HCT116 (cell line): ENCODE results near the gene C15orf39. TPM values are rescaled to one million over a fixed set of nuclear protein-coding genes. Genes with fewer than 3 reads are reported as not detected.

Experiments
- ATAC-seq: fragments of 200-7000 bp; cut with Tn5 transposase; 2 replicates; pipeline ENCODE4 v1.9.1; 2020; ENCODE audit warnings: mild to moderate bottlenecking, moderate library complexity
- BruUV-seq: library from RNA; stranded (reverse); fragments of 400-500 nt; replicated peaks from 2 replicates; lab custom pipeline; 2021; lab: Mats Ljungman, UMichigan
- CTCF ChIA-PET: fragments of 300-600 bp; sonication (Branson Sonifier 250); formaldehyde crosslinking; loops from one replicate; lab custom pipeline; 2021; ENCODE audit warnings: antibody characterized with exemption; lab: Charles Lee
- POLR2A ChIA-PET: fragments of 300-600, 350-600 bp; sonication (Branson Sonifier 250); formaldehyde crosslinking; loops from one replicate; lab custom pipeline; 2021; ENCODE audit warnings: antibody characterized with exemption; lab: Charles Lee
- RAD21 ChIA-PET, 2 experiments: fragments of 300-600 bp; sonication (Branson Sonifier 250); formaldehyde crosslinking; loops; one replicate each; lab custom pipeline; 2023; ENCODE audit warnings: low total read pairs in 2 of 2; ENCODE audit not compliant: uncharacterized antibody in 2 of 2, unreplicated experiment in 2 of 2, low non-redundant PET in 1 of 2; lab: Charles Lee
- DNase-seq: peaks from one replicate; pipeline ENCODE4 v3.0.0-alpha.2; 2010; ENCODE audit warnings: low read depth, low spot score
- H2AFZ ChIP-seq: fragments of 200-600 bp; shearing (Covaris generic), sonication (generic); 2 replicates; pipeline ENCODE4 v1.6.1; 2017; ENCODE audit warnings: low read depth, mixed run types, mixed read lengths, antibody characterized with exemption, low read length; ENCODE audit not compliant: poor library complexity, severe bottlenecking
- H3K27ac ChIP-seq: 2 replicates; pipeline ENCODE4 v1.5.1; 2012; ENCODE audit warnings: low read depth, low read length
- H3K27me3 ChIP-seq: fragments of 200-600 bp; sonication (generic); 2 replicates; pipeline ENCODE4 v1.6.1; 2016; ENCODE audit warnings: mixed run types, low read length, mixed read lengths; ENCODE audit not compliant: insufficient read depth
- H3K36me3 ChIP-seq, 2 experiments: fragments of 200-500 bp in 1 of 2; fragments of 200-600 bp in 1 of 2; sonication (Bioruptor generic) in 1 of 2; sonication (generic) in 1 of 2; 2 replicates each; pipeline versions ENCODE4 v1.5.1 to v1.6.1; 2014 to 2016; ENCODE audit warnings: low read length in 2 of 2, inconsistent platforms in 1 of 2, mixed read lengths in 1 of 2, mixed run types in 1 of 2; ENCODE audit not compliant: insufficient read depth in 2 of 2, control insufficient read depth in 1 of 2
- H3K4me1 ChIP-seq, 2 experiments: fragments of 200-600 bp in 1 of 2; sonication (generic) in 1 of 2; 2 replicates each; pipeline versions ENCODE4 v1.5.1 to v1.6.1; 2012 to 2017; ENCODE audit warnings: low read length in 2 of 2, inconsistent platforms in 1 of 2, mild to moderate bottlenecking in 1 of 2, mixed read lengths in 1 of 2, mixed run types in 1 of 2, moderate library complexity in 1 of 2; ENCODE audit not compliant: insufficient read depth in 2 of 2, control insufficient read depth in 1 of 2
- H3K4me2 ChIP-seq: fragments of 200-600 bp; sonication (generic); 2 replicates; pipeline ENCODE4 v1.6.1; 2017; ENCODE audit warnings: mixed run types, low read length, mixed read lengths
- H3K4me3 ChIP-seq, 2 experiments: fragments of 200-600 bp in 1 of 2; sonication (generic) in 1 of 2; replicated peaks in 1 of 2; 2 replicates each; pipeline ENCODE4 v1.5.1; 2011 to 2016; ENCODE audit warnings: low read length in 2 of 2, control low read depth in 1 of 2, low read depth in 1 of 2, mild to moderate bottlenecking in 1 of 2, mixed read lengths in 1 of 2, mixed run types in 1 of 2
- H3K79me2 ChIP-seq: fragments of 200-600 bp; sonication (generic); 2 replicates; pipeline ENCODE4 v1.6.1; 2017; ENCODE audit warnings: mild to moderate bottlenecking, mixed run types, low read length, moderate library complexity, mixed read lengths; ENCODE audit not compliant: insufficient read depth
- H3K9ac ChIP-seq: fragments of 200-600 bp; sonication (generic); 2 replicates; pipeline ENCODE4 v1.6.1; 2016; ENCODE audit warnings: low read length, mixed read lengths
- H3K9me2 ChIP-seq: fragments of 200-600 bp; sonication (generic), shearing (Covaris generic); 2 replicates; pipeline ENCODE4 v1.6.1; 2017; ENCODE audit warnings: mixed run types, mild to moderate bottlenecking, moderate library complexity; ENCODE audit not compliant: insufficient read depth
- H3K9me3 ChIP-seq, 2 experiments: fragments of 200-500 bp in 1 of 2; fragments of 200-600 bp in 1 of 2; sonication (Bioruptor generic) in 1 of 2; sonication (generic) in 1 of 2; 2 replicates each; pipeline ENCODE4 v1.6.1; 2014 to 2017; ENCODE audit warnings: low read length in 2 of 2, mixed read lengths in 2 of 2, inconsistent platforms in 1 of 2, low read depth in 1 of 2, mild to moderate bottlenecking in 1 of 2, mixed run types in 1 of 2, moderate library complexity in 1 of 2; ENCODE audit not compliant: control insufficient read depth in 1 of 2, insufficient read depth in 1 of 2
- H4K20me1 ChIP-seq: fragments of 200-600 bp; sonication (generic), shearing (Covaris generic); 2 replicates; pipeline ENCODE4 v1.6.1; 2017; ENCODE audit warnings: mixed run types, mild to moderate bottlenecking, moderate library complexity; ENCODE audit not compliant: insufficient read depth
- CBX3 ChIP-seq: IDR thresholded peaks from 2 replicates; pipeline ENCODE4 v1.6.1; 2012; ENCODE audit warnings: low read depth
- CEBPB ChIP-seq: IDR thresholded peaks from 2 replicates; pipeline ENCODE4 v1.6.1; 2012; ENCODE audit warnings: low read depth
- EGR1 ChIP-seq: IDR thresholded peaks from 2 replicates; pipeline ENCODE4 v1.6.1; 2012; ENCODE audit warnings: low read depth
- EZH2phosphoT487 ChIP-seq: fragments of 200-600 bp; IDR thresholded peaks from 2 replicates; pipeline ENCODE4 v1.6.1; 2018; ENCODE audit warnings: antibody characterized with exemption, borderline replicate concordance
- FOSL1 ChIP-seq: IDR thresholded peaks from 2 replicates; pipeline ENCODE4 v1.6.1; 2012; ENCODE audit warnings: low read depth
- JUND ChIP-seq: IDR thresholded peaks from 2 replicates; pipeline ENCODE4 v1.6.1; 2012
- POLR2A ChIP-seq: IDR thresholded peaks from 2 replicates; pipeline ENCODE4 v1.7.0; 2011; ENCODE audit warnings: borderline replicate concordance; ENCODE audit not compliant: insufficient read depth, insufficient read length; ENCODE audit errors: extremely low read depth
- RAD21 ChIP-seq: IDR thresholded peaks from 2 replicates; pipeline ENCODE4 v1.6.1; 2012; ENCODE audit warnings: low read depth, mild to moderate bottlenecking
- SIN3A ChIP-seq: IDR thresholded peaks from 2 replicates; pipeline ENCODE4 v1.6.1; 2012; ENCODE audit warnings: low read depth
- SRF ChIP-seq: IDR thresholded peaks from 2 replicates; pipeline ENCODE4 v1.6.1; 2012; ENCODE audit warnings: low read depth
- YY1 ChIP-seq: IDR thresholded peaks from 2 replicates; pipeline ENCODE4 v1.6.1; 2011; ENCODE audit warnings: low read length, low read depth, moderate library complexity, mild to moderate bottlenecking; ENCODE audit not compliant: insufficient replicate concordance; ENCODE audit errors: extremely low read depth
- ZNF274 ChIP-seq: fragments of 200-500 bp; sonication (Bioruptor generic); IDR thresholded peaks from 2 replicates; pipeline ENCODE4 v1.6.1; 2014; ENCODE audit warnings: mild to moderate bottlenecking, low read depth, low read length, inconsistent platforms
- intact Hi-C: fragments of 100-400 bp; cut with micrococcal nuclease; formaldehyde crosslinking; loops from 2 replicates; pipeline ENCODE4 v1.10.0; 2022
- total RNA-seq: library from RNA; stranded (reverse); gene quantifications from one replicate; pipeline ENCODE4 v1.2.1, GENCODE V29; 2021; ENCODE audit not compliant: unreplicated experiment
- TF ChIP-seq, protein P1 (sequence below): IDR thresholded peaks from 2 replicates; pipeline ENCODE4 v1.6.1; 2011; ENCODE audit warnings: mild to moderate bottlenecking, low read length, moderate library complexity; ENCODE audit not compliant: insufficient replicate concordance; ENCODE audit errors: extremely low read depth
- TF ChIP-seq, protein P2 (sequence below): IDR thresholded peaks from 2 replicates; pipeline ENCODE4 v1.6.1; 2012; ENCODE audit warnings: low read depth
- TF ChIP-seq, protein P3 (sequence below): IDR thresholded peaks from 2 replicates; pipeline ENCODE4 v1.6.1; 2012

C15orf39 gene
- total RNA-seq, 1 experiment from 2014 or later: 29.3 TPM

DNA sequence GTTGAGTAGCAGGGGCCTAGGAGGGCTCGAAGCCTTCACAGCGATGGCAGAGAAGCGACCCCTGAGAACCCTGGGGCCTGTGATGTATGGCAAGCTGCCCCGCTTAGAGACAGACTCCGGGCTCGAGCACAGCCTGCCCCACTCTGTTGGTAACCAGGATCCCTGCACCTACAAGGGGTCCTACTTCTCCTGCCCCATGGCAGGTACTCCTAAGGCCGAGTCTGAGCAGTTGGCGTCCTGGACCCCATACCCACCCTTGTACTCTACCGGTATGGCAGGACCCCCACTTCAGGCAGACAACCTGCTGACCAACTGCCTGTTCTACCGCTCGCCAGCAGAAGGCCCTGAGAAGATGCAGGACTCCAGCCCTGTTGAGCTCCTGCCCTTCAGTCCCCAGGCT is 4.3 kb downstream of the C15orf39 start:
- intact Hi-C loops: loop anchor here (10.0 kb wide), 1 partner anchor 421 kb away; the partner anchor contains the start of gene CSK
- H3K27ac ChIP-seq: no peak overlapping the region
- ChIA-PET RAD21 (no interaction called here), POLR2A (no interaction called here), CTCF (no interaction called here)
- peaks cover 33% of the 10 kb centered on the region; the same call in 1 of the 2 replicates for H4K20me1 ChIP-seq
- peaks cover 25 to 53% of the 10 kb centered on the region in 2 experiments; a peak in 3 of 4 replicates for H3K36me3 ChIP-seq
- peaks cover 89% of the 10 kb centered on the region for H3K79me2 ChIP-seq
- H3K4me1 ChIP-seq: peaks cover 19 to 28% of the 10 kb centered on the region in 2 experiments
- DNase-seq: no peak
- no TSS peak for BruUV-seq
- no peaks in the 10 kb centered on the region for H3K9me2 ChIP-seq
- no peak overlapping the region for H3K4me3 ChIP-seq
- TF ChIP-seq, protein P1, sequence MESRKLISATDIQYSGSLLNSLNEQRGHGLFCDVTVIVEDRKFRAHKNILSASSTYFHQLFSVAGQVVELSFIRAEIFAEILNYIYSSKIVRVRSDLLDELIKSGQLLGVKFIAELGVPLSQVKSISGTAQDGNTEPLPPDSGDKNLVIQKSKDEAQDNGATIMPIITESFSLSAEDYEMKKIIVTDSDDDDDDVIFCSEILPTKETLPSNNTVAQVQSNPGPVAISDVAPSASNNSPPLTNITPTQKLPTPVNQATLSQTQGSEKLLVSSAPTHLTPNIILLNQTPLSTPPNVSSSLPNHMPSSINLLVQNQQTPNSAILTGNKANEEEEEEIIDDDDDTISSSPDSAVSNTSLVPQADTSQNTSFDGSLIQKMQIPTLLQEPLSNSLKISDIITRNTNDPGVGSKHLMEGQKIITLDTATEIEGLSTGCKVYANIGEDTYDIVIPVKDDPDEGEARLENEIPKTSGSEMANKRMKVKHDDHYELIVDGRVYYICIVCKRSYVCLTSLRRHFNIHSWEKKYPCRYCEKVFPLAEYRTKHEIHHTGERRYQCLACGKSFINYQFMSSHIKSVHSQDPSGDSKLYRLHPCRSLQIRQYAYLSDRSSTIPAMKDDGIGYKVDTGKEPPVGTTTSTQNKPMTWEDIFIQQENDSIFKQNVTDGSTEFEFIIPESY: no peak
- TF ChIP-seq CEBPB: no peak
- TF ChIP-seq RAD21: no peak
- no peak for TF ChIP-seq POLR2A
- TF ChIP-seq EGR1: no peak
- no peak for TF ChIP-seq SIN3A
- no peak overlapping the region for H2AFZ ChIP-seq
- H3K9ac ChIP-seq: no peak overlapping the region
- no peaks in the 10 kb centered on the region for H3K9me3 ChIP-seq
- ATAC-seq: no peak
- H3K27me3 ChIP-seq: no peaks in the 10 kb centered on the region
- H3K4me2 ChIP-seq: no peak overlapping the region

DNA sequence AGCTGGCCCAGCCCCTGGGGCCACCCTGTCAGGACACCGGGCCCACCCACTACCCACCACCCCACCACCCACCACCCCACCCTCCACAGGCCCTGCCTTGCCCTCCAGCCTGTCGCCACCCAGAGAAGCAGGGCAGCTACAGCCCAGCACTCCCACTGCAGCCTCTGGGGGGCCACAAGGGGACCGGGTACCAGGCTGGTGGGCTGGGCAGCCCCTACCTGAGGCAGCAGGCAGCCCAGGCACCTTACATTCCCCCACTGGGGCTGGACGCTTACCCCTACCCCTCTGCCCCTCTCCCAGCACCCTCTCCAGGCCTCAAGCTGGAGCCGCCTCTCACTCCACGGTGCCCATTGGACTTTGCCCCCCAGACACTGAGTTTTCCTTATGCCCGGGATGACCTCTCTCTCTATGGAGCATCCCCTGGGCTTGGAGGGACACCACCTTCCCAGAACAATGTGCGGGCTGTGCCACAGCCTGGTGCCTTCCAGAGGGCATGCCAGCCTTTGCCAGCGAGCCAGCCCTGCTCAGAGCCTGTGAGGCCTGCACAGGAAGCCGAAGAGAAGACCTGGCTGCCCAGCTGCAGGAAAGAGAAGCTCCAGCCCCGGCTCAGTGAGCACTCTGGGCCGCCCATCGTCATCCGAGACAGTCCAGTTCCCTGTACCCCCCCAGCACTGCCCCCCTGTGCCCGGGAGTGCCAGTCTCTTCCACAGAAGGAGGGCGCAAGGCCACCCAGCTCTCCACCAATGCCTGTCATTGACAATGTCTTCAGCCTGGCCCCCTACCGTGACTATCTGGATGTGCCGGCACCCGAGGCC is 5.3 kb downstream of the C15orf39 start:
- no peak for ATAC-seq
- BruUV-seq: no TSS peak
- peaks cover 15 to 23% of the 10 kb centered on the region in 2 experiments for H3K4me1 ChIP-seq
- H3K27me3 ChIP-seq: no peaks in the 10 kb centered on the region
- H3K36me3 ChIP-seq: peaks cover 26 to 63% of the 10 kb centered on the region in 2 experiments; a peak in 3 of 4 replicates
- H3K27ac ChIP-seq: no peak overlapping the region
- no peak overlapping the region for H2AFZ ChIP-seq
- POLR2A ChIA-PET: no interaction called here
- H3K9me2 ChIP-seq: no peaks in the 10 kb centered on the region
- peaks cover 33% of the 10 kb centered on the region; the same call in 1 of the 2 replicates for H4K20me1 ChIP-seq
- H3K9me3 ChIP-seq: no peaks in the 10 kb centered on the region
- DNase-seq: no peak
- no peak overlapping the region for H3K9ac ChIP-seq
- intact Hi-C loops: loop anchor here (10.0 kb wide), 1 partner anchor 422 kb away; the partner anchor contains the start of gene CSK
- CTCF ChIA-PET: no interaction called here
- RAD21 ChIA-PET: no interaction called here
- H3K79me2 ChIP-seq: peaks cover 99% of the 10 kb centered on the region
- no peak overlapping the region for H3K4me2 ChIP-seq
- H3K4me3 ChIP-seq: no peak overlapping the region
- TF ChIP-seq FOSL1: no peak
- TF ChIP-seq, protein P2, sequence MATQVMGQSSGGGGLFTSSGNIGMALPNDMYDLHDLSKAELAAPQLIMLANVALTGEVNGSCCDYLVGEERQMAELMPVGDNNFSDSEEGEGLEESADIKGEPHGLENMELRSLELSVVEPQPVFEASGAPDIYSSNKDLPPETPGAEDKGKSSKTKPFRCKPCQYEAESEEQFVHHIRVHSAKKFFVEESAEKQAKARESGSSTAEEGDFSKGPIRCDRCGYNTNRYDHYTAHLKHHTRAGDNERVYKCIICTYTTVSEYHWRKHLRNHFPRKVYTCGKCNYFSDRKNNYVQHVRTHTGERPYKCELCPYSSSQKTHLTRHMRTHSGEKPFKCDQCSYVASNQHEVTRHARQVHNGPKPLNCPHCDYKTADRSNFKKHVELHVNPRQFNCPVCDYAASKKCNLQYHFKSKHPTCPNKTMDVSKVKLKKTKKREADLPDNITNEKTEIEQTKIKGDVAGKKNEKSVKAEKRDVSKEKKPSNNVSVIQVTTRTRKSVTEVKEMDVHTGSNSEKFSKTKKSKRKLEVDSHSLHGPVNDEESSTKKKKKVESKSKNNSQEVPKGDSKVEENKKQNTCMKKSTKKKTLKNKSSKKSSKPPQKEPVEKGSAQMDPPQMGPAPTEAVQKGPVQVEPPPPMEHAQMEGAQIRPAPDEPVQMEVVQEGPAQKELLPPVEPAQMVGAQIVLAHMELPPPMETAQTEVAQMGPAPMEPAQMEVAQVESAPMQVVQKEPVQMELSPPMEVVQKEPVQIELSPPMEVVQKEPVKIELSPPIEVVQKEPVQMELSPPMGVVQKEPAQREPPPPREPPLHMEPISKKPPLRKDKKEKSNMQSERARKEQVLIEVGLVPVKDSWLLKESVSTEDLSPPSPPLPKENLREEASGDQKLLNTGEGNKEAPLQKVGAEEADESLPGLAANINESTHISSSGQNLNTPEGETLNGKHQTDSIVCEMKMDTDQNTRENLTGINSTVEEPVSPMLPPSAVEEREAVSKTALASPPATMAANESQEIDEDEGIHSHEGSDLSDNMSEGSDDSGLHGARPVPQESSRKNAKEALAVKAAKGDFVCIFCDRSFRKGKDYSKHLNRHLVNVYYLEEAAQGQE: no peak
- TF ChIP-seq CBX3: no peak
- TF ChIP-seq JUND: no peak
- no peak for TF ChIP-seq SRF
- TF ChIP-seq, protein P3, sequence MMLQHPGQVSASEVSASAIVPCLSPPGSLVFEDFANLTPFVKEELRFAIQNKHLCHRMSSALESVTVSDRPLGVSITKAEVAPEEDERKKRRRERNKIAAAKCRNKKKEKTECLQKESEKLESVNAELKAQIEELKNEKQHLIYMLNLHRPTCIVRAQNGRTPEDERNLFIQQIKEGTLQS: no peak
- TF ChIP-seq YY1: no peak
- TF ChIP-seq EZH2phosphoT487: no peak
- no peak for TF ChIP-seq ZNF274
- TF ChIP-seq CEBPB: no peak
